GM12873 (cell line): ENCODE measurements around the gene F7.

Experiments
- CTCF ChIP-seq: IDR thresholded peaks from 2 replicates; pipeline ENCODE4 v1.5.1; 2012; ENCODE audit warnings: low read depth, mild to moderate bottlenecking, moderate library complexity, low read length, control low read depth; ENCODE audit not compliant: insufficient read depth; ENCODE audit errors: missing control alignments

F7 gene

GRCh38 chr13:113074876-113075275, 30.7 kb upstream of the F7 start:
- TF ChIP-seq CTCF = no peak

GRCh38 chr13:113075711-113076110, 29.9 kb upstream of the F7 start:
- TF ChIP-seq CTCF = no peak

GRCh38 chr13:113076681-113077401, 28.8 kb upstream of the F7 start:
- TF ChIP-seq CTCF = no peak

- no peak for TF ChIP-seq CTCF
Measured at GRCh38 chr13:113077566-113077952, 28.0 kb upstream of the F7 start.

GRCh38 chr13:113077953-113078901, 27.4 kb upstream of the F7 start:
- TF ChIP-seq CTCF = no peak

GRCh38 chr13:113078902-113079780, 26.4 kb upstream of the F7 start:
- no peak for TF ChIP-seq CTCF

GRCh38 chr13:113080361-113080831, 25.2 kb upstream of the F7 start:
- TF ChIP-seq CTCF = no peak
